GM21825 (cell line): ENCODE data around the gene GRK6.
"Not testable (repeated sequence)": the region's sequence is repeated elsewhere in the genome, so short reads cannot be mapped to it uniquely, and the experiment has no call there.

Source experiments
- ATAC-seq: cut with Tn5 transposase; IDR thresholded peaks from one replicate; pipeline ENCODE4 v1.9.1; 2021; ENCODE audit warnings: mild to moderate bottlenecking, moderate library complexity; ENCODE audit not compliant: unreplicated experiment

GRK6 gene

GRCh38 chr5:177397875-177398390 lies 28.5 kb upstream of the GRK6 start:
- ATAC-seq, result no peak

- ATAC-seq, result no peak
Observed at GRCh38 chr5:177399997-177400868, 26.2 kb upstream of the GRK6 start, which contains the start of gene PFN3. Gene PFN3, minus strand, starts transcription at chr5:177400661. Its CDS starts 85 bp downstream, at chr5:177400576.

GRCh38 chr5:177402271-177403043 lies 24.0 kb upstream of the GRK6 start:
- ATAC-seq, result no peak

- ATAC-seq, result peak; percentile 11
Observed at GRCh38 chr5:177403102-177403791, 23.2 kb upstream of the GRK6 start.

- peak; percentile 68 for ATAC-seq
Observed at GRCh38 chr5:177403792-177404640, 22.5 kb upstream of the GRK6 start.

GRCh38 chr5:177404641-177405179 lies 21.8 kb upstream of the GRK6 start:
- ATAC-seq, result no peak

GRCh38 chr5:177405312-177405711 lies 21.2 kb upstream of the GRK6 start:
- no peak for ATAC-seq

- no peak for ATAC-seq
Observed at GRCh38 chr5:177405805-177406204, 20.7 kb upstream of the GRK6 start.

- ATAC-seq, result no peak
Observed at GRCh38 chr5:177409043-177409801, 17.3 kb upstream of the GRK6 start, which contains the start of gene F12. Gene F12, minus strand, starts transcription at chr5:177409564. Its CDS starts 37 bp downstream, at chr5:177409527.

GRCh38 chr5:177410575-177410974 lies 15.9 kb upstream of the GRK6 start:
- no peak for ATAC-seq

- peak; percentile 49 for ATAC-seq
Observed at GRCh38 chr5:177412603-177413233, 13.8 kb upstream of the GRK6 start.

GRCh38 chr5:177414481-177414880 lies 12.0 kb upstream of the GRK6 start:
- no peak for ATAC-seq

- not testable (repeated sequence) for ATAC-seq
Observed at GRCh38 chr5:177417081-177417480, 9.4 kb upstream of the GRK6 start.

GRCh38 chr5:177419046-177419445 lies 7.4 kb upstream of the GRK6 start:
- ATAC-seq, result no peak

GRCh38 chr5:177420472-177420871 lies 6.0 kb upstream of the GRK6 start:
- not testable (repeated sequence) for ATAC-seq

GRCh38 chr5:177421062-177421798 lies 5.2 kb upstream of the GRK6 start:
- no peak for ATAC-seq

- ATAC-seq, result no peak
Observed at GRCh38 chr5:177423671-177424070, 2.8 kb upstream of the GRK6 start.
